Transverse colon (tissue), 4 donors: ENCODE results near the gene DDX27. TPM values are rescaled to one million over a fixed set of nuclear protein-coding genes. Genes with fewer than 3 reads are reported as not detected.
A peak's percentile ranks its signal among the peaks of the same experiment; 100 is the strongest.

Experiments
- DNase-seq: peaks from one replicate; pipeline ENCODE4 v3.0.0-alpha.2; 2019
- H3K27ac ChIP-seq, 4 donors: fragments of 200-600 bp; sonication (generic); 2 replicates each; pipeline ENCODE4 v1.5.1; 2016 to 2018; ENCODE audit warnings: inconsistent platforms in 4 of 4
- H3K27me3 ChIP-seq: fragments of 200-600 bp; sonication (generic); 2 replicates; pipeline ENCODE4 v1.5.1; 2017; ENCODE audit warnings: inconsistent platforms
- H3K36me3 ChIP-seq, 4 donors: fragments of 200-600 bp; sonication (generic); 2 replicates each; pipeline ENCODE4 v1.5.1; 2017 to 2019; ENCODE audit warnings: inconsistent platforms in 4 of 4
- H3K4me1 ChIP-seq, 4 donors: fragments of 200-600 bp; sonication (generic); 2 replicates each; pipeline ENCODE4 v1.5.1; 2017 to 2020; ENCODE audit warnings: inconsistent platforms in 4 of 4
- H3K4me3 ChIP-seq, 4 donors: fragments of 200-600 bp; sonication (generic); 1 replicate in 1 of 4; 2 replicates in 3 of 4; pipeline versions ENCODE4 v1.5.1 to v1.6.1; 2017 to 2019; ENCODE audit warnings: inconsistent platforms in 4 of 4
- H3K9me3 ChIP-seq, 2 donors: fragments of 200-600 bp; sonication (generic); 2 replicates each; pipeline ENCODE4 v1.5.1; 2017 to 2019; ENCODE audit warnings: inconsistent platforms in 2 of 2
- CTCF ChIP-seq, 5 experiments: fragments of 200-600 bp in 3 of 5; fragments of 450-650 bp in 2 of 5; sonication (generic) in 3 of 5; IDR thresholded peaks; 1 replicate in 2 of 5; 2 replicates in 3 of 5; pipeline ENCODE4 v1.5.1; 2016 to 2017; ENCODE audit warnings: antibody characterized with exemption in 5 of 5, inconsistent platforms in 3 of 5, mild to moderate bottlenecking in 2 of 5, moderate library complexity in 1 of 5
- EP300 ChIP-seq: sonication (generic); formaldehyde crosslinking; IDR thresholded peaks from one replicate; pipeline ENCODE4 v1.6.1; 2017; ENCODE audit warnings: antibody characterized with exemption, low read depth
- POLR2A ChIP-seq: fragments of 450-650 bp; IDR thresholded peaks from one replicate; pipeline ENCODE4 v1.6.1; 2016; ENCODE audit warnings: antibody characterized with exemption, mild to moderate bottlenecking, moderate library complexity
- POLR2AphosphoS5 ChIP-seq, 3 donors: sonication (generic); formaldehyde crosslinking; IDR thresholded peaks; one replicate each; pipeline ENCODE4 v1.6.1; 2016; ENCODE audit warnings: antibody characterized with exemption in 3 of 3
- WGBS, 2 donors: methylation state at CpG; one replicate each; pipeline ENCODE4 v1.1.5; 2018; ENCODE audit warnings: low coverage in 1 of 2; 5-methylcytosine and 5-hydroxymethylcytosine counted together
- in situ Hi-C, 4 donors: fragments of 200-750 bp; cut with MboI; loops; one replicate each; pipeline versions ENCODE4 v1.15.0 to v1.15.1; 2017; ENCODE audit warnings: low sequenced_read_pairs in 3 of 4, low pct_ligation_motif_present in 1 of 4, low pct_unique_long_range_greater_than_20kb in 1 of 4
- intact Hi-C: fragments of 100-400 bp; cut with DNase I; formaldehyde crosslinking; loops from one replicate; pipeline ENCODE4 v1.15.1; 2023; ENCODE audit warnings: low total_unique reads
- total RNA-seq, 4 donors: library from RNA; depleted of rRNA; stranded (reverse); fragments of >200 nt; gene quantifications; one replicate each; pipeline ENCODE4 v1.1.0, GENCODE V29; 2016

Gene DDX27
- total RNA-seq, 4 donors from 2014 or later = 13.1 to 37.0 (median 24.8) TPM

- Histone ChIP-seq H3K9me3 (no peaks in the 10 kb centered on the region), H3K27me3 (no peaks in the 10 kb centered on the region), H3K4me3 (no peak overlapping the region), H3K4me1 (peaks cover 0 to 11% (median 0%) of the 10 kb centered on the region in 4 donors), H3K27ac (peak overlapping the region in 3 of 4 donors; percentile 5 to 37 (median 18)), H3K36me3 (peaks cover 0 to 82% (median 37%) of the 10 kb centered on the region in 4 donors)
- TF ChIP-seq POLR2A (no peak), POLR2AphosphoS5 (IDR thresholded peaks at IDR 0.05) (no peak), CTCF (IDR thresholded peaks at IDR 0.05) (peak; percentile 53 to 62 (median 57)), EP300 (no peak)
- intact Hi-C loops = no loop called here
- no peak for DNase-seq
- 40% methylated on average over 3 of the region's 3 CpGs; no CpG with 5 or more reads in 1 of the 2 donors for WGBS, 2 donors
- in situ Hi-C loops = no loop called here
Observed at GRCh38 chr20:49245921-49246740, 26.9 kb downstream of the DDX27 start.

DNA sequence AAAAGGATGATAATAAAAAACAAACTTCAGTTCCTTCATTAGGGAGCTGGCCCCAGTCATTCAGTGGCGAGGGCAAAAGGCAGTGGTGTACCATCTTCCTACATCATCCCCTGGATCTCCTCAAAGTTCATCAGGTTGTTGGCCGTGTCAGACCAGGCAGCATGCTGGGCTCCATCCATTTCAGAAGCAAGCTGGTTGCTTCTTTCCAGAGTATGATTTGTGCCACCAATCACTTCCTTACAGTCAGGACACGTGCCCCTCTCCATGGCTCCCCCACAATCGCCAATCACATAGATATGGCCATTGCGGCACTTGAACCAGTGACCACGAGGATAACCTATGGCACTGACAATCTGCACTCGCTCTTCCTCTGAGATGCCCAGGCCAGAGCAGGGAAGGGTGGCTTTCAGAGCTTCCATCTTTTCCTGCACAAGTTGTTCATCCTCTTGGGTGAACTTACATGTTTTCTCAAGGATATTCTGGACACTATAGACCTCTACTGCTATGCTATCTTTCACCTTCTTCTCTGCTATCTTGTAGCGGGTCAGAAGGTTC lies 28.0 kb downstream of the DDX27 start:
- Histone ChIP-seq H3K4me1 (peaks cover 0 to 11% (median 0%) of the 10 kb centered on the region in 4 donors), H3K36me3 (peaks cover 0 to 83% (median 37%) of the 10 kb centered on the region in 4 donors), H3K27me3 (no peaks in the 10 kb centered on the region), H3K27ac (no peak overlapping the region), H3K4me3 (no peak overlapping the region), H3K9me3 (no peaks in the 10 kb centered on the region)
- in situ Hi-C loops (no loop called here), intact Hi-C loops (no loop called here)
- 88 to 96% methylated on average over 6 to 8 of the region's 8 CpGs for WGBS, 2 donors
- no peak for DNase-seq
- no peak for TF ChIP-seq POLR2A
- TF ChIP-seq POLR2AphosphoS5 (IDR thresholded peaks at IDR 0.05) = no peak
- no peak for TF ChIP-seq CTCF (IDR thresholded peaks at IDR 0.05)

- no peak overlapping the region for H3K27ac ChIP-seq
- no peak overlapping the region for H3K4me3 ChIP-seq
- intact Hi-C loops (no loop called here), in situ Hi-C loops (no loop called here)
- no peak for TF ChIP-seq POLR2A
- TF ChIP-seq EP300 = no peak
- no peak for TF ChIP-seq POLR2AphosphoS5 (IDR thresholded peaks at IDR 0.05)
- TF ChIP-seq CTCF (IDR thresholded peaks at IDR 0.05) = no peak
- no peak for DNase-seq
- H3K4me1 ChIP-seq = peaks cover 0 to 11% (median 0%) of the 10 kb centered on the region in 4 donors
- WGBS, 2 donors = 83% methylated on average over 5 of the region's 5 CpGs; no CpG with 5 or more reads in 1 of the 2 donors
- H3K36me3 ChIP-seq = peaks cover 0 to 83% (median 38%) of the 10 kb centered on the region in 4 donors
- no peaks in the 10 kb centered on the region for H3K27me3 ChIP-seq
- no peaks in the 10 kb centered on the region for H3K9me3 ChIP-seq
Observed at GRCh38 chr20:49247792-49248191, 28.6 kb downstream of the DDX27 start.

- Histone ChIP-seq H3K27me3 (no peaks in the 10 kb centered on the region), H3K4me3 (no peak overlapping the region), H3K36me3 (peaks cover 0 to 83% (median 38%) of the 10 kb centered on the region in 4 donors), H3K27ac (no peak overlapping the region), H3K4me1 (peaks cover 0 to 11% (median 0%) of the 10 kb centered on the region in 4 donors), H3K9me3 (no peaks in the 10 kb centered on the region)
- in situ Hi-C loops = no loop called here
- intact Hi-C loops = no loop called here
- TF ChIP-seq POLR2A (no peak), CTCF (IDR thresholded peaks at IDR 0.05) (no peak), EP300 (no peak), POLR2AphosphoS5 (IDR thresholded peaks at IDR 0.05) (no peak)
- WGBS, 2 donors = 92% methylated on average over 10 of the region's 10 CpGs; no CpG with 5 or more reads in 1 of the 2 donors
- DNase-seq = no peak
Observed at GRCh38 chr20:49248301-49248700, 29.1 kb downstream of the DDX27 start.
